HCT116 (cell line): ENCODE measurements around the gene NINJ2. TPM values are rescaled to one million over a fixed set of nuclear protein-coding genes. Genes with fewer than 3 reads are reported as not detected.

Experiments used
- ATAC-seq: fragments of 200-7000 bp; cut with Tn5 transposase; 2 replicates; pipeline ENCODE4 v1.9.1; 2020; ENCODE audit warnings: mild to moderate bottlenecking, moderate library complexity
- BruUV-seq: library from RNA; stranded (reverse); fragments of 400-500 nt; replicated peaks from 2 replicates; lab custom pipeline; 2021; lab: Mats Ljungman, UMichigan
- CTCF ChIA-PET: fragments of 300-600 bp; sonication (Branson Sonifier 250); formaldehyde crosslinking; loops from one replicate; lab custom pipeline; 2021; ENCODE audit warnings: antibody characterized with exemption; lab: Charles Lee
- POLR2A ChIA-PET: fragments of 300-600, 350-600 bp; sonication (Branson Sonifier 250); formaldehyde crosslinking; loops from one replicate; lab custom pipeline; 2021; ENCODE audit warnings: antibody characterized with exemption; lab: Charles Lee
- RAD21 ChIA-PET, 2 experiments: fragments of 300-600 bp; sonication (Branson Sonifier 250); formaldehyde crosslinking; loops; one replicate each; lab custom pipeline; 2023; ENCODE audit warnings: low total read pairs in 2 of 2; ENCODE audit not compliant: uncharacterized antibody in 2 of 2, unreplicated experiment in 2 of 2, low non-redundant PET in 1 of 2; lab: Charles Lee
- DNase-seq: peaks from one replicate; pipeline ENCODE4 v3.0.0-alpha.2; 2010; ENCODE audit warnings: low read depth, low spot score
- H2AFZ ChIP-seq: fragments of 200-600 bp; shearing (Covaris generic), sonication (generic); 2 replicates; pipeline ENCODE4 v1.6.1; 2017; ENCODE audit warnings: low read depth, mixed run types, mixed read lengths, antibody characterized with exemption, low read length; ENCODE audit not compliant: poor library complexity, severe bottlenecking
- H3K27ac ChIP-seq: 2 replicates; pipeline ENCODE4 v1.5.1; 2012; ENCODE audit warnings: low read depth, low read length
- H3K27me3 ChIP-seq: fragments of 200-600 bp; sonication (generic); 2 replicates; pipeline ENCODE4 v1.6.1; 2016; ENCODE audit warnings: mixed run types, low read length, mixed read lengths; ENCODE audit not compliant: insufficient read depth
- H3K36me3 ChIP-seq, 2 experiments: fragments of 200-500 bp in 1 of 2; fragments of 200-600 bp in 1 of 2; sonication (Bioruptor generic) in 1 of 2; sonication (generic) in 1 of 2; 2 replicates each; pipeline versions ENCODE4 v1.5.1 to v1.6.1; 2014 to 2016; ENCODE audit warnings: low read length in 2 of 2, inconsistent platforms in 1 of 2, mixed read lengths in 1 of 2, mixed run types in 1 of 2; ENCODE audit not compliant: insufficient read depth in 2 of 2, control insufficient read depth in 1 of 2
- H3K4me1 ChIP-seq, 2 experiments: fragments of 200-600 bp in 1 of 2; sonication (generic) in 1 of 2; 2 replicates each; pipeline versions ENCODE4 v1.5.1 to v1.6.1; 2012 to 2017; ENCODE audit warnings: low read length in 2 of 2, inconsistent platforms in 1 of 2, mild to moderate bottlenecking in 1 of 2, mixed read lengths in 1 of 2, mixed run types in 1 of 2, moderate library complexity in 1 of 2; ENCODE audit not compliant: insufficient read depth in 2 of 2, control insufficient read depth in 1 of 2
- H3K4me2 ChIP-seq: fragments of 200-600 bp; sonication (generic); 2 replicates; pipeline ENCODE4 v1.6.1; 2017; ENCODE audit warnings: mixed run types, low read length, mixed read lengths
- H3K4me3 ChIP-seq, 2 experiments: fragments of 200-600 bp in 1 of 2; sonication (generic) in 1 of 2; replicated peaks in 1 of 2; 2 replicates each; pipeline ENCODE4 v1.5.1; 2011 to 2016; ENCODE audit warnings: low read length in 2 of 2, control low read depth in 1 of 2, low read depth in 1 of 2, mild to moderate bottlenecking in 1 of 2, mixed read lengths in 1 of 2, mixed run types in 1 of 2
- H3K79me2 ChIP-seq: fragments of 200-600 bp; sonication (generic); 2 replicates; pipeline ENCODE4 v1.6.1; 2017; ENCODE audit warnings: mild to moderate bottlenecking, mixed run types, low read length, moderate library complexity, mixed read lengths; ENCODE audit not compliant: insufficient read depth
- H3K9ac ChIP-seq: fragments of 200-600 bp; sonication (generic); 2 replicates; pipeline ENCODE4 v1.6.1; 2016; ENCODE audit warnings: low read length, mixed read lengths
- H3K9me2 ChIP-seq: fragments of 200-600 bp; sonication (generic), shearing (Covaris generic); 2 replicates; pipeline ENCODE4 v1.6.1; 2017; ENCODE audit warnings: mixed run types, mild to moderate bottlenecking, moderate library complexity; ENCODE audit not compliant: insufficient read depth
- H3K9me3 ChIP-seq, 2 experiments: fragments of 200-500 bp in 1 of 2; fragments of 200-600 bp in 1 of 2; sonication (Bioruptor generic) in 1 of 2; sonication (generic) in 1 of 2; 2 replicates each; pipeline ENCODE4 v1.6.1; 2014 to 2017; ENCODE audit warnings: low read length in 2 of 2, mixed read lengths in 2 of 2, inconsistent platforms in 1 of 2, low read depth in 1 of 2, mild to moderate bottlenecking in 1 of 2, mixed run types in 1 of 2, moderate library complexity in 1 of 2; ENCODE audit not compliant: control insufficient read depth in 1 of 2, insufficient read depth in 1 of 2
- H4K20me1 ChIP-seq: fragments of 200-600 bp; sonication (generic), shearing (Covaris generic); 2 replicates; pipeline ENCODE4 v1.6.1; 2017; ENCODE audit warnings: mixed run types, mild to moderate bottlenecking, moderate library complexity; ENCODE audit not compliant: insufficient read depth
- ATF3 ChIP-seq: IDR thresholded peaks from 2 replicates; pipeline ENCODE4 v1.6.1; 2012
- CTCF ChIP-seq, 3 experiments: fragments of 200-600 bp in 1 of 3; sonication (generic) in 1 of 3; IDR thresholded peaks in 2 of 3; conservative IDR thresholded peaks in 1 of 3; 2 replicates each; pipeline ENCODE4 v1.5.1; 2012 to 2017; ENCODE audit warnings: low read depth in 2 of 3, low read length in 2 of 3, antibody characterized with exemption in 1 of 3, borderline replicate concordance in 1 of 3, control low read depth in 1 of 3, mild to moderate bottlenecking in 1 of 3, mixed read lengths in 1 of 3, mixed run types in 1 of 3, moderate library complexity in 1 of 3; ENCODE audit not compliant: insufficient read depth in 1 of 3
- EGR1 ChIP-seq: IDR thresholded peaks from 2 replicates; pipeline ENCODE4 v1.6.1; 2012; ENCODE audit warnings: low read depth
- ELF1 ChIP-seq: IDR thresholded peaks from 2 replicates; pipeline ENCODE4 v1.6.1; 2012; ENCODE audit warnings: low read depth, borderline replicate concordance
- EZH2 ChIP-seq: fragments of 200-600 bp; sonication (generic); IDR thresholded peaks from 2 replicates; pipeline ENCODE4 v1.6.1; 2017; ENCODE audit warnings: antibody characterized with exemption, mixed run types
- EZH2phosphoT487 ChIP-seq: fragments of 200-600 bp; IDR thresholded peaks from 2 replicates; pipeline ENCODE4 v1.6.1; 2018; ENCODE audit warnings: antibody characterized with exemption, borderline replicate concordance
- FOSL1 ChIP-seq: IDR thresholded peaks from 2 replicates; pipeline ENCODE4 v1.6.1; 2012; ENCODE audit warnings: low read depth
- POLR2AphosphoS5 ChIP-seq: IDR thresholded peaks from 2 replicates; pipeline ENCODE4 v1.6.1; 2011; ENCODE audit warnings: mild to moderate bottlenecking, low read depth, low read length, moderate library complexity
- RAD21 ChIP-seq: IDR thresholded peaks from 2 replicates; pipeline ENCODE4 v1.6.1; 2012; ENCODE audit warnings: low read depth, mild to moderate bottlenecking
- SP1 ChIP-seq: IDR thresholded peaks from 2 replicates; pipeline ENCODE4 v1.6.1; 2012; ENCODE audit warnings: low read depth
- ZBTB33 ChIP-seq: IDR thresholded peaks from 2 replicates; pipeline ENCODE4 v1.6.1; 2011; ENCODE audit warnings: mild to moderate bottlenecking, low read length, moderate library complexity; ENCODE audit not compliant: insufficient replicate concordance; ENCODE audit errors: extremely low read depth
- ZFX ChIP-seq: fragments of 450-650 bp; IDR thresholded peaks from 2 replicates; pipeline ENCODE4 v1.6.1; 2017
- ZNF274 ChIP-seq: fragments of 200-500 bp; sonication (Bioruptor generic); IDR thresholded peaks from 2 replicates; pipeline ENCODE4 v1.6.1; 2014; ENCODE audit warnings: mild to moderate bottlenecking, low read depth, low read length, inconsistent platforms
- intact Hi-C: fragments of 100-400 bp; cut with micrococcal nuclease; formaldehyde crosslinking; loops from 2 replicates; pipeline ENCODE4 v1.10.0; 2022
- total RNA-seq: library from RNA; stranded (reverse); gene quantifications from one replicate; pipeline ENCODE4 v1.2.1, GENCODE V29; 2021; ENCODE audit not compliant: unreplicated experiment
- TF ChIP-seq, protein P1 (sequence below): IDR thresholded peaks from 2 replicates; pipeline ENCODE4 v1.6.1; 2012; ENCODE audit warnings: low read depth

Gene NINJ2
- total RNA-seq, 1 experiment from 2014 or later = not detected

DNA sequence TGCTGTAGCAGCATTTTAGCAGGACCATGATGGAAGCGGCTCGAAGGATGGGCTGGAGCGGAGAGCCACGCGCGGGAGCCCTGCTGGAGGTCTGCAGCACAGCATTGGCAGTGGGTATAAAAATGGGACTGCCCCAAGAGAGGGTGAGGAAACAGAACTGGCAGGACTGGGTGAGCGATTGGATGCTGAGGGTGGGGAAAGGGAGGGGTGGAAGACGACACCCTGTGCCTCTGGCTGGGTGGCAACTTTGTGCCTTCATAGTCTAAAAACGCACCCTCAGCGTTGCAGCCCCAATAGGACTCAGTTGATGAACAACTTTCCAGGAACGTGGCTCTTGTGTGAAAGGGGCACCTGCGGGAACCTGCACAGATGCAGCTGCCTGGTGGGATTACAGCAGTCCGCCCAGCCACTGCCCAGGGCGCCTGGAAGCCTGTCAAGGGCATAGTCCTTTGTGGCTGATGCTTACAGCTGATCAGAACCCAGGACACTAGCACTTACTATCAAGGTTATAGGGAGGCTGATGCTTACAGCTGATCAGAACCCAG is 73.0 kb downstream of the NINJ2 start (continued):
- TF ChIP-seq ZBTB33 (no peak), EZH2phosphoT487 (no peak), ZNF274 (no peak), RAD21 (no peak), POLR2AphosphoS5 (no peak), EGR1 (no peak), ELF1 (no peak), ZFX (no peak), FOSL1 (no peak)

- Histone ChIP-seq H3K36me3 (no peaks in the 10 kb centered on the region), H3K9me3 (no peaks in the 10 kb centered on the region), H3K27ac (no peak overlapping the region), H3K27me3 (no peaks in the 10 kb centered on the region), H3K4me3 (no peak overlapping the region), H3K9me2 (no peaks in the 10 kb centered on the region), H2AFZ (no peak overlapping the region), H4K20me1 (no peaks in the 10 kb centered on the region), H3K9ac (no peak overlapping the region), H3K79me2 (no peaks in the 10 kb centered on the region), H3K4me2 (no peak overlapping the region), H3K4me1 (no peaks in the 10 kb centered on the region)
- intact Hi-C loops = no loop called here
- no peak for DNase-seq
- CTCF ChIA-PET = no interaction called here
- ATAC-seq = no peak
- BruUV-seq = no TSS peak
- RAD21 ChIA-PET = no interaction called here
- POLR2A ChIA-PET = no interaction called here
- TF ChIP-seq, protein P1, sequence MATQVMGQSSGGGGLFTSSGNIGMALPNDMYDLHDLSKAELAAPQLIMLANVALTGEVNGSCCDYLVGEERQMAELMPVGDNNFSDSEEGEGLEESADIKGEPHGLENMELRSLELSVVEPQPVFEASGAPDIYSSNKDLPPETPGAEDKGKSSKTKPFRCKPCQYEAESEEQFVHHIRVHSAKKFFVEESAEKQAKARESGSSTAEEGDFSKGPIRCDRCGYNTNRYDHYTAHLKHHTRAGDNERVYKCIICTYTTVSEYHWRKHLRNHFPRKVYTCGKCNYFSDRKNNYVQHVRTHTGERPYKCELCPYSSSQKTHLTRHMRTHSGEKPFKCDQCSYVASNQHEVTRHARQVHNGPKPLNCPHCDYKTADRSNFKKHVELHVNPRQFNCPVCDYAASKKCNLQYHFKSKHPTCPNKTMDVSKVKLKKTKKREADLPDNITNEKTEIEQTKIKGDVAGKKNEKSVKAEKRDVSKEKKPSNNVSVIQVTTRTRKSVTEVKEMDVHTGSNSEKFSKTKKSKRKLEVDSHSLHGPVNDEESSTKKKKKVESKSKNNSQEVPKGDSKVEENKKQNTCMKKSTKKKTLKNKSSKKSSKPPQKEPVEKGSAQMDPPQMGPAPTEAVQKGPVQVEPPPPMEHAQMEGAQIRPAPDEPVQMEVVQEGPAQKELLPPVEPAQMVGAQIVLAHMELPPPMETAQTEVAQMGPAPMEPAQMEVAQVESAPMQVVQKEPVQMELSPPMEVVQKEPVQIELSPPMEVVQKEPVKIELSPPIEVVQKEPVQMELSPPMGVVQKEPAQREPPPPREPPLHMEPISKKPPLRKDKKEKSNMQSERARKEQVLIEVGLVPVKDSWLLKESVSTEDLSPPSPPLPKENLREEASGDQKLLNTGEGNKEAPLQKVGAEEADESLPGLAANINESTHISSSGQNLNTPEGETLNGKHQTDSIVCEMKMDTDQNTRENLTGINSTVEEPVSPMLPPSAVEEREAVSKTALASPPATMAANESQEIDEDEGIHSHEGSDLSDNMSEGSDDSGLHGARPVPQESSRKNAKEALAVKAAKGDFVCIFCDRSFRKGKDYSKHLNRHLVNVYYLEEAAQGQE = no peak
- no peak for TF ChIP-seq EZH2
- TF ChIP-seq RAD21 = no peak
- no peak for TF ChIP-seq ELF1
- no peak for TF ChIP-seq POLR2AphosphoS5
- no peak for TF ChIP-seq ZBTB33
- no peak for TF ChIP-seq EZH2phosphoT487
- TF ChIP-seq ZNF274 = no peak
- no peak for TF ChIP-seq SP1
- TF ChIP-seq CTCF (IDR thresholded peaks at IDR 0.05 in 2 of 3, conservative IDR thresholded peaks at IDR 0.05 in 1 of 3; ENCODE audit: borderline replicate concordance in 1 of 3, insufficient read depth in 1 of 3, low read depth in 2 of 3, low read length in 2 of 3) = no peak
- TF ChIP-seq ATF3 = no peak
Measured at GRCh38 chr12:588646-589045, 74.6 kb downstream of the NINJ2 start.
